GM12878 (cell line): ENCODE measurements around the gene BSND. TPM values are rescaled to one million over a fixed set of nuclear protein-coding genes. Genes with fewer than 3 reads are reported as not detected.

ENCODE experiments used
- ATAC-seq: fragments of 200-7000 bp; cut with Tn5 transposase; 3 replicates; pipeline ENCODE4 v1.9.1; 2020; ENCODE audit warnings: mild to moderate bottlenecking, moderate library complexity
- BruUV-seq: library from RNA; stranded (reverse); fragments of 400-500 nt; replicated peaks from 2 replicates; lab custom pipeline; 2021; lab: Mats Ljungman, UMichigan
- CTCF ChIA-PET: fragments of 300-600 bp; sonication (Branson Sonifier 250); formaldehyde crosslinking; extraction: SDS; loops from one replicate; lab custom pipeline; 2021; ENCODE audit warnings: inconsistent platforms; lab: Yijun Ruan, JAX
- POLR2A ChIA-PET: fragments of 350-600 bp; formaldehyde crosslinking; extraction: SDS; loops from one replicate; lab custom pipeline; 2021; ENCODE audit warnings: inconsistent platforms; lab: Charles Lee
- RAD21 ChIA-PET: fragments of 300-600 bp; sonication (Branson Sonifier 250); formaldehyde crosslinking; loops from one replicate; lab custom pipeline; 2023; ENCODE audit warnings: antibody characterized with exemption; ENCODE audit not compliant: unreplicated experiment; lab: Charles Lee
- SMC1A ChIA-PET: fragments of 300-600 bp; sonication (Branson Sonifier 250); formaldehyde crosslinking; loops from one replicate; lab custom pipeline; 2023; ENCODE audit not compliant: unreplicated experiment, uncharacterized antibody; lab: Charles Lee
- DNase-seq: peaks from one replicate; pipeline ENCODE4 v3.0.0-alpha.2; 2011; ENCODE audit warnings: low read depth, low spot score
- FAIRE-seq: peaks from 3 replicates; lab custom pipeline; 2011; peaks lifted over from hg19 to GRCh38; lab: Jason Lieb, UNC
- H2AFZ ChIP-seq: 2 replicates; pipeline ENCODE4 v1.6.0; 2011; ENCODE audit warnings: low read depth, low read length, control low read depth; ENCODE audit not compliant: control insufficient read depth
- H3K27ac ChIP-seq: 2 replicates; pipeline ENCODE4 v1.5.1; 2011; ENCODE audit warnings: control low read depth; ENCODE audit not compliant: control insufficient read depth, insufficient read depth
- H3K27me3 ChIP-seq, 2 experiments: replicated peaks in 1 of 2; 2 replicates each; pipeline versions ENCODE4 v1.6.0 to v1.6.1; 2011; ENCODE audit warnings: low read length in 1 of 2; ENCODE audit not compliant: control insufficient read depth in 2 of 2, insufficient read depth in 2 of 2
- H3K36me3 ChIP-seq, 2 experiments: 2 replicates each; pipeline ENCODE4 v1.5.1; 2011; ENCODE audit warnings: low read length in 1 of 2; ENCODE audit not compliant: control insufficient read depth in 2 of 2, insufficient read depth in 2 of 2
- H3K4me1 ChIP-seq: 2 replicates; pipeline ENCODE4 v1.6.1; 2011; ENCODE audit warnings: mild to moderate bottlenecking, low read length, moderate library complexity, mixed read lengths; ENCODE audit not compliant: control insufficient read depth, insufficient read depth
- H3K4me2 ChIP-seq: 2 replicates; pipeline ENCODE4 v1.6.0; 2011; ENCODE audit warnings: control low read depth; ENCODE audit not compliant: control insufficient read depth, insufficient read depth
- H3K4me3 ChIP-seq: fragments of 200-600 bp; sonication (generic); 2 replicates; pipeline ENCODE4 v1.5.1; 2016
- H3K79me2 ChIP-seq: 2 replicates; pipeline ENCODE4 v1.6.0; 2011; ENCODE audit warnings: low read length; ENCODE audit not compliant: control insufficient read depth, insufficient read depth
- H3K9ac ChIP-seq: 2 replicates; pipeline ENCODE4 v1.8.0; 2011; ENCODE audit warnings: low read length, control low read depth, mixed read lengths; ENCODE audit not compliant: control insufficient read depth, insufficient read depth
- H3K9me3 ChIP-seq: replicated peaks from 3 replicates; pipeline ENCODE4 v1.5.1; 2011; ENCODE audit warnings: mild to moderate bottlenecking, low read length; ENCODE audit not compliant: control insufficient read depth, insufficient read depth
- H4K20me1 ChIP-seq: 2 replicates; pipeline ENCODE4 v1.6.0; 2011; ENCODE audit not compliant: control insufficient read depth, insufficient read depth
- BACH1 ChIP-seq: fragments of 450-650 bp; IDR thresholded peaks from 2 replicates; pipeline ENCODE4 v1.6.1; 2017; ENCODE audit warnings: mild to moderate bottlenecking, borderline replicate concordance
- CHD4 ChIP-seq: fragments of 200-600 bp; sonication (generic); IDR thresholded peaks from 2 replicates; pipeline ENCODE4 v1.6.1; 2016; ENCODE audit warnings: mild to moderate bottlenecking
- E4F1 ChIP-seq: fragments of 450-650 bp; IDR thresholded peaks from 2 replicates; pipeline ENCODE4 v1.6.1; 2018; ENCODE audit warnings: borderline replicate concordance, mild to moderate bottlenecking; ENCODE audit not compliant: partially characterized antibody
- EGR1 ChIP-seq, 2 experiments: IDR thresholded peaks; 1 replicate in 1 of 2; 2 replicates in 1 of 2; pipeline ENCODE4 v1.6.1; 2011 to 2012; ENCODE audit warnings: low read depth in 2 of 2, low read length in 2 of 2, borderline replicate concordance in 1 of 2, mild to moderate bottlenecking in 1 of 2, moderate library complexity in 1 of 2
- FOXK2 ChIP-seq: fragments of 450-650 bp; IDR thresholded peaks from 2 replicates; pipeline ENCODE4 v1.6.1; 2017; ENCODE audit warnings: mild to moderate bottlenecking, moderate library complexity
- GABPA ChIP-seq: IDR thresholded peaks from 2 replicates; pipeline ENCODE4 v1.6.1; 2014; ENCODE audit warnings: antibody characterized with exemption, low read depth, mild to moderate bottlenecking, inconsistent platforms
- HCFC1 ChIP-seq: fragments of 150-350 bp; IDR thresholded peaks from 2 replicates; pipeline ENCODE4 v1.6.1; 2014; ENCODE audit warnings: low read length
- HDAC6 ChIP-seq: fragments of 200-600 bp; sonication (generic); IDR thresholded peaks from one replicate; pipeline ENCODE4 v1.8.0; 2017; ENCODE audit warnings: antibody characterized with exemption; ENCODE audit not compliant: unreplicated experiment
- HDGF ChIP-seq: fragments of 450-650 bp; IDR thresholded peaks from 2 replicates; pipeline ENCODE4 v1.6.1; 2016; ENCODE audit warnings: antibody characterized with exemption
- HSF1 ChIP-seq: fragments of 150-350 bp; IDR thresholded peaks from 2 replicates; pipeline ENCODE4 v1.6.1; 2014; ENCODE audit warnings: mild to moderate bottlenecking, low read depth, low read length
- IKZF1 ChIP-seq: fragments of 450-650 bp; conservative IDR thresholded peaks from 2 replicates; pipeline ENCODE4 v1.6.1; 2017; ENCODE audit warnings: antibody characterized with exemption, mild to moderate bottlenecking
- IKZF2 ChIP-seq, 2 experiments: fragments of 450-650 bp; IDR thresholded peaks; 2 replicates each; pipeline ENCODE4 v1.6.1; 2017; ENCODE audit warnings: mild to moderate bottlenecking in 2 of 2, moderate library complexity in 2 of 2
- KAT2A ChIP-seq: conservative IDR thresholded peaks from 2 replicates; pipeline ENCODE4 v1.6.1; 2011; ENCODE audit warnings: low read depth, low read length; ENCODE audit not compliant: control insufficient read depth
- MYB ChIP-seq: fragments of 150-350 bp; IDR thresholded peaks from 2 replicates; pipeline ENCODE4 v1.6.1; 2014; ENCODE audit warnings: mild to moderate bottlenecking, low read depth, low read length, borderline replicate concordance
- NR2F1 ChIP-seq: fragments of 450-650 bp; conservative IDR thresholded peaks from 2 replicates; pipeline ENCODE4 v1.6.1; 2017; ENCODE audit warnings: mild to moderate bottlenecking
- POLR2AphosphoS2 ChIP-seq: IDR thresholded peaks from 2 replicates; pipeline ENCODE4 v1.6.1; 2011; ENCODE audit warnings: low read depth, mild to moderate bottlenecking, low read length, improper control_type of control experiment, moderate library complexity
- TARDBP ChIP-seq: IDR thresholded peaks from 2 replicates; pipeline ENCODE4 v1.6.1; 2016; ENCODE audit warnings: borderline replicate concordance
- TCF12 ChIP-seq: IDR thresholded peaks from 2 replicates; pipeline ENCODE4 v1.6.1; 2011; ENCODE audit warnings: low read depth, mild to moderate bottlenecking, low read length
- YY1 ChIP-seq: IDR thresholded peaks from 2 replicates; pipeline ENCODE4 v1.6.1; 2011; ENCODE audit warnings: low read depth, mild to moderate bottlenecking, low read length
- ZNF24 ChIP-seq: fragments of 450-650 bp; IDR thresholded peaks from 2 replicates; pipeline ENCODE4 v1.6.1; 2017; ENCODE audit warnings: antibody characterized with exemption, mild to moderate bottlenecking
- ZNF622 ChIP-seq: fragments of 450-650 bp; IDR thresholded peaks from 2 replicates; pipeline ENCODE4 v1.6.1; 2017; ENCODE audit warnings: mild to moderate bottlenecking, inconsistent platforms
- WGBS: methylation state at CpG from one replicate; pipeline ENCODE4 v1.1.6; 2016; ENCODE audit warnings: low lambda C conversion rate; ENCODE audit not compliant: insufficient replicate concordance, insufficient coverage; ENCODE audit errors: missing lambda C conversion rate; 5-methylcytosine and 5-hydroxymethylcytosine counted together
- in situ Hi-C: fragments of 300-500 bp; cut with MboI; formaldehyde crosslinking; loops from 9 replicates; pipeline ENCODE4 v1.14.3; 2018; ENCODE audit warnings: mixed read lengths
- intact Hi-C: fragments of 100-400 bp; cut with micrococcal nuclease; formaldehyde crosslinking; loops from one replicate; pipeline ENCODE4 v1.14.2; 2022; ENCODE audit not compliant: unreplicated experiment
- polyA plus RNA-seq, 11 experiments: library from polyadenylated mRNA; depleted of rRNA in 4 of 11; unstranded in 6 of 11; stranded (reverse) in 5 of 11; fragments of >200 nt; fragmentation: Nextera tagmentation in 4 of 11; fragmentation: Illumina TruSeq in 1 of 11; extraction: Ambion mirVana in 4 of 11; extraction: Trizol in 1 of 11; gene quantifications; 1 replicate in 1 of 11; 2 replicates in 10 of 11; pipeline versions ENCODE4 v1.2.1 to v1.2.3, GENCODE V29; 2011 to 2016; ENCODE audit warnings: inconsistent platforms in 2 of 11, missing spikeins in 2 of 11, low read depth in 1 of 11
- total RNA-seq, 4 experiments: library from RNA; depleted of rRNA in 3 of 4; stranded (reverse); fragments of >200 nt in 3 of 4; fragmentation: Illumina TruSeq in 1 of 4; extraction: Trizol in 1 of 4; gene quantifications; 2 replicates each; pipeline versions ENCODE4 v1.2.1 to v1.2.3, GENCODE V29; 2013 to 2021

The BSND gene
- total and polyA plus RNA-seq, 10 of the 15 experiments (the other 5 are each of a cell fraction or from before 2014, with no cell fraction given), result not detected

- TF ChIP-seq IKZF2 (IDR thresholded peaks at IDR 0.05), result no peak
- no peak for TF ChIP-seq NR2F1
- no peak for TF ChIP-seq ZNF622
- no peak for TF ChIP-seq POLR2AphosphoS2
- no peak for TF ChIP-seq MYB
- no peak for TF ChIP-seq TCF12
- TF ChIP-seq GABPA, result no peak
These were observed 19.7 kb downstream of the BSND start (continued) for GRCh38 chr1:55018395-55018794.

- H3K36me3 ChIP-seq, result no peaks in the 10 kb centered on the region
- no TSS peak for BruUV-seq
- ChIA-PET CTCF (interaction anchor here (0.7 to 14.2 kb wide), 20 partner anchors 10 to 256 kb away, joined by 3 to 218 read pairs (median 4); partner anchors contain the start of gene BSND), POLR2A (no interaction called here), RAD21 (interaction anchor here (1.0 to 1.5 kb wide), 9 partner anchors 32 to 209 kb away, joined by 3 to 39 read pairs (median 4); no protein-coding TSS in a partner anchor), SMC1A (interaction anchor here (1.0 to 3.3 kb wide), 10 partner anchors 14 to 84 kb away, joined by 3 to 37 read pairs (median 6); no protein-coding TSS in a partner anchor)
- no peaks in the 10 kb centered on the region for H3K79me2 ChIP-seq
- no peaks in the 10 kb centered on the region for H3K4me1 ChIP-seq
- no peak overlapping the region for H3K9ac ChIP-seq
- H2AFZ ChIP-seq, result no peak overlapping the region; the same call in 1 of the 2 replicates
- 37% methylated on average over 15 of the region's 15 CpGs for WGBS
- H3K4me3 ChIP-seq, result no peak overlapping the region
- no peaks in the 10 kb centered on the region for H4K20me1 ChIP-seq
- DNase-seq (peak; percentile 1), ATAC-seq (peak; percentile 100), FAIRE-seq (peak; percentile 88)
- H3K27me3 ChIP-seq, result no peaks in the 10 kb centered on the region
- H3K4me2 ChIP-seq, result no peak overlapping the region
- intact Hi-C loops (loop anchor here (1.0 to 2.0 kb wide), 2 partner anchors 77 to 349 kb away; no protein-coding TSS in a partner anchor), in situ Hi-C loops (no loop called here)
- no peaks in the 10 kb centered on the region for H3K9me3 ChIP-seq
- no peak overlapping the region for H3K27ac ChIP-seq
- TF ChIP-seq EGR1 (IDR thresholded peaks at IDR 0.05; ENCODE audit: borderline replicate concordance in 1 of 2, low read depth in 2 of 2, low read length in 2 of 2) (no peak), IKZF1 (no peak), CHD4 (no peak), KAT2A (no peak), FOXK2 (no peak), BACH1 (no peak), ZNF24 (no peak), YY1 (no peak), HSF1 (no peak), HCFC1 (no peak), E4F1 (no peak), TARDBP (no peak), HDAC6 (no peak), HDGF (no peak)
These were observed 23.3 kb downstream of the BSND start for GRCh38 chr1:55021942-55022546.
